OCI-LY7 (cell line): ENCODE results near the gene UBE2J1. TPM values are rescaled to one million over a fixed set of nuclear protein-coding genes. Genes with fewer than 3 reads are reported as not detected.

Experiments used
- BruUV-seq: library from RNA; stranded (reverse); fragments of 400-500 nt; replicated peaks from 2 replicates; lab custom pipeline; 2021; lab: Mats Ljungman, UMichigan
- CTCF ChIA-PET: fragments of 300-600 bp; sonication (Branson Sonifier 250); formaldehyde crosslinking; loops from one replicate; lab custom pipeline; 2022; ENCODE audit warnings: antibody characterized with exemption; ENCODE audit not compliant: unreplicated experiment; lab: Charles Lee
- POLR2A ChIA-PET: fragments of 300-600 bp; sonication (Branson Sonifier 250); formaldehyde crosslinking; loops from one replicate; lab custom pipeline; 2022; ENCODE audit warnings: antibody characterized with exemption; lab: Charles Lee
- DNase-seq: peaks from one replicate; pipeline ENCODE4 v3.0.0-alpha.2; 2015; ENCODE audit warnings: low spot score
- H2AFZ ChIP-seq: fragments of 200-600 bp; sonication (generic), shearing (Covaris generic); 2 replicates; pipeline ENCODE4 v1.6.1; 2014; ENCODE audit warnings: mild to moderate bottlenecking, antibody characterized with exemption, low read length, moderate library complexity
- H3K27ac ChIP-seq: fragments of 200-600 bp; sonication (generic); 2 replicates; pipeline ENCODE4 v1.5.1; 2014; ENCODE audit warnings: mixed run types, low read depth, mild to moderate bottlenecking, moderate library complexity, low read length, inconsistent platforms; ENCODE audit not compliant: poor library complexity, severe bottlenecking
- H3K36me3 ChIP-seq: fragments of 200-600 bp; sonication (generic); 2 replicates; pipeline ENCODE4 v1.6.1; 2014; ENCODE audit warnings: mild to moderate bottlenecking, antibody characterized with exemption, low read length, moderate library complexity, mixed read lengths; ENCODE audit not compliant: insufficient read depth
- H3K4me1 ChIP-seq: fragments of 200-600 bp; sonication (generic); 2 replicates; pipeline ENCODE4 v1.5.1; 2014; ENCODE audit warnings: mild to moderate bottlenecking, low read length; ENCODE audit not compliant: insufficient read depth, poor library complexity, severe bottlenecking
- H3K4me2 ChIP-seq: fragments of 200-600 bp; sonication (generic); 2 replicates; pipeline ENCODE4 v1.6.1; 2014; ENCODE audit warnings: mild to moderate bottlenecking, low read length
- H3K4me3 ChIP-seq: fragments of 200-600 bp; sonication (generic); 2 replicates; pipeline ENCODE4 v1.5.1; 2014; ENCODE audit warnings: mild to moderate bottlenecking, low read depth, low read length; ENCODE audit not compliant: poor library complexity, severe bottlenecking
- H3K79me2 ChIP-seq: fragments of 200-600 bp; sonication (generic); 2 replicates; pipeline ENCODE4 v1.6.1; 2016; ENCODE audit warnings: low read depth, mild to moderate bottlenecking, low read length, moderate library complexity, mixed read lengths; ENCODE audit not compliant: insufficient read depth
- H3K9me2 ChIP-seq: fragments of 200-600 bp; sonication (generic); 2 replicates; pipeline ENCODE4 v1.6.1; 2016; ENCODE audit warnings: mild to moderate bottlenecking, low read length, mixed read lengths; ENCODE audit not compliant: insufficient read depth
- H3K9me3 ChIP-seq: fragments of 200-600 bp; sonication (generic); 2 replicates; pipeline ENCODE4 v1.6.1; 2014; ENCODE audit warnings: mild to moderate bottlenecking, mixed run types, low read length, mixed read lengths
- H4K20me1 ChIP-seq: fragments of 200-600 bp; sonication (generic); 2 replicates; pipeline ENCODE4 v1.6.1; 2014; ENCODE audit warnings: mild to moderate bottlenecking, antibody characterized with exemption, low read length, moderate library complexity, mixed read lengths; ENCODE audit not compliant: insufficient read depth
- EZH2phosphoT487 ChIP-seq: fragments of 200-600 bp; sonication (generic); IDR thresholded peaks from 2 replicates; pipeline ENCODE4 v1.6.1; 2018; ENCODE audit warnings: low read depth, borderline replicate concordance, mild to moderate bottlenecking, mixed run types, antibody characterized with exemption, low read length, moderate library complexity, mixed read lengths
- intact Hi-C: fragments of 100-400 bp; cut with micrococcal nuclease; formaldehyde crosslinking; loops from one replicate; pipeline ENCODE4 v1.10.0; 2022; ENCODE audit not compliant: unreplicated experiment
- total RNA-seq, 2 experiments: library from RNA; depleted of rRNA in 1 of 2; stranded (reverse); fragments of >200 nt in 1 of 2; shearing (Covaris generic) in 1 of 2; gene quantifications; 2 replicates each; pipeline ENCODE4 v1.2.3, GENCODE V29; 2014 to 2022
- TF ChIP-seq, protein P1 (sequence below): fragments of 200-600 bp; sonication (generic); conservative IDR thresholded peaks from 2 replicates; pipeline ENCODE4 v1.5.1; 2014; ENCODE audit warnings: mild to moderate bottlenecking, antibody characterized with exemption, low read length, moderate library complexity, mixed read lengths

Gene UBE2J1
- total RNA-seq, 2 experiments from 2014 or later: 117 to 243 TPM

- ChIA-PET CTCF (no interaction called here), POLR2A (interaction anchor here (0.9 kb wide), 1 partner anchor 9 kb away, joined by 3 read pairs; no protein-coding TSS in a partner anchor)
- no peaks in the 10 kb centered on the region for H4K20me1 ChIP-seq
- H3K4me2 ChIP-seq: no peak overlapping the region
- peaks cover 16% of the 10 kb centered on the region; the same call in 1 of the 2 replicates for H3K79me2 ChIP-seq
- 0 out of 2 replicates have a peak, but pooled peaks cover 6% of the 10 kb centered on the region for H3K9me3 ChIP-seq
- H3K36me3 ChIP-seq: peaks cover 97% of the 10 kb centered on the region
- no peak overlapping the region for H3K27ac ChIP-seq
- H3K9me2 ChIP-seq: no peaks in the 10 kb centered on the region
- BruUV-seq: no TSS peak
- TF ChIP-seq EZH2phosphoT487: no peak
- TF ChIP-seq, protein P1, sequence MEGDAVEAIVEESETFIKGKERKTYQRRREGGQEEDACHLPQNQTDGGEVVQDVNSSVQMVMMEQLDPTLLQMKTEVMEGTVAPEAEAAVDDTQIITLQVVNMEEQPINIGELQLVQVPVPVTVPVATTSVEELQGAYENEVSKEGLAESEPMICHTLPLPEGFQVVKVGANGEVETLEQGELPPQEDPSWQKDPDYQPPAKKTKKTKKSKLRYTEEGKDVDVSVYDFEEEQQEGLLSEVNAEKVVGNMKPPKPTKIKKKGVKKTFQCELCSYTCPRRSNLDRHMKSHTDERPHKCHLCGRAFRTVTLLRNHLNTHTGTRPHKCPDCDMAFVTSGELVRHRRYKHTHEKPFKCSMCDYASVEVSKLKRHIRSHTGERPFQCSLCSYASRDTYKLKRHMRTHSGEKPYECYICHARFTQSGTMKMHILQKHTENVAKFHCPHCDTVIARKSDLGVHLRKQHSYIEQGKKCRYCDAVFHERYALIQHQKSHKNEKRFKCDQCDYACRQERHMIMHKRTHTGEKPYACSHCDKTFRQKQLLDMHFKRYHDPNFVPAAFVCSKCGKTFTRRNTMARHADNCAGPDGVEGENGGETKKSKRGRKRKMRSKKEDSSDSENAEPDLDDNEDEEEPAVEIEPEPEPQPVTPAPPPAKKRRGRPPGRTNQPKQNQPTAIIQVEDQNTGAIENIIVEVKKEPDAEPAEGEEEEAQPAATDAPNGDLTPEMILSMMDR: no peak
- H3K4me3 ChIP-seq: no peak overlapping the region
- intact Hi-C loops: no loop called here
- H2AFZ ChIP-seq: no peak overlapping the region
- no peak for DNase-seq
- H3K4me1 ChIP-seq: peaks cover 19% of the 10 kb centered on the region
These were observed 31.2 kb downstream of the UBE2J1 start for GRCh38 chr6:89321131-89321970.

GRCh38 chr6:89320012-89320559 lies 32.4 kb downstream of the UBE2J1 start:
- Histone ChIP-seq H2AFZ (no peak overlapping the region), H3K9me2 (no peaks in the 10 kb centered on the region), H3K27ac (no peak overlapping the region), H3K79me2 (peaks cover 16% of the 10 kb centered on the region; the same call in 1 of the 2 replicates), H4K20me1 (no peaks in the 10 kb centered on the region), H3K36me3 (peaks cover 98% of the 10 kb centered on the region), H3K9me3 (0 out of 2 replicates have a peak, but pooled peaks cover 6% of the 10 kb centered on the region), H3K4me3 (no peak overlapping the region), H3K4me1 (peaks cover 19% of the 10 kb centered on the region), H3K4me2 (no peak overlapping the region)
- no TSS peak for BruUV-seq
- POLR2A ChIA-PET: interaction anchor here (0.7 to 0.9 kb wide), 3 partner anchors 7 to 30 kb away, joined by 3 read pairs; no protein-coding TSS in a partner anchor
- CTCF ChIA-PET: no interaction called here
- intact Hi-C loops: no loop called here
- DNase-seq: no peak
- no peak for TF ChIP-seq EZH2phosphoT487
- TF ChIP-seq, protein P1: no peak
